ENCODE measurements around the gene NOCT. TPM values are rescaled to one million over a fixed set of nuclear protein-coding genes. Genes with fewer than 3 reads are reported as not detected.

NOCT gene
- total RNA-seq, 3 donors from 2014 or later, result 7.9 to 11.6 (median 10.1) TPM

- TF ChIP-seq CTCF (IDR thresholded peaks at IDR 0.05), result peak; percentile 60
- no peaks in the 10 kb centered on the region for H3K4me1 ChIP-seq (ENCODE audit: low read depth)
- intact Hi-C loops (cut with DNase I, micrococcal nuclease), result no loop called here
- peak; percentile 88 for ATAC-seq
- H3K9me3 ChIP-seq, result no peaks in the 10 kb centered on the region
- H3K4me3 ChIP-seq, result no peak overlapping the region
- peak in 1 of 3 donors; percentile 90 for DNase-seq
- H3K36me3 ChIP-seq (ENCODE audit: low read depth), result no peaks in the 10 kb centered on the region
Measured at GRCh38 chr4:139030614-139031235, 15.1 kb downstream of the NOCT start.

GRCh38 chr4:139035650-139036049 lies 20.1 kb downstream of the NOCT start:
- intact Hi-C loops (cut with DNase I, micrococcal nuclease), result no loop called here

GRCh38 chr4:139036885-139037284 lies 21.3 kb downstream of the NOCT start:
- Histone ChIP-seq H3K4me3 (no peak overlapping the region), H3K36me3 (ENCODE audit: low read depth) (no peaks in the 10 kb centered on the region), H3K9me3 (no peaks in the 10 kb centered on the region), H3K4me1 (ENCODE audit: low read depth) (no peaks in the 10 kb centered on the region)
- DNase-seq (no peak), ATAC-seq (no peak)
- intact Hi-C loops (cut with DNase I, micrococcal nuclease), result no loop called here
- TF ChIP-seq CTCF (IDR thresholded peaks at IDR 0.05), result no peak

More at GRCh38 chr4:139035650-139036049, 20.1 kb downstream of the NOCT start:
- no peaks in the 10 kb centered on the region for H3K9me3 ChIP-seq
- no peak overlapping the region for H3K4me3 ChIP-seq
- H3K36me3 ChIP-seq (ENCODE audit: low read depth), result no peaks in the 10 kb centered on the region
- no peaks in the 10 kb centered on the region for H3K4me1 ChIP-seq (ENCODE audit: low read depth)
- ATAC-seq, result no peak
- DNase-seq, result no peak
- TF ChIP-seq CTCF (IDR thresholded peaks at IDR 0.05), result no peak

GRCh38 chr4:139038874-139039443 lies 23.4 kb downstream of the NOCT start:
- DNase-seq (no peak), ATAC-seq (no peak)
- intact Hi-C loops (cut with DNase I, micrococcal nuclease), result no loop called here
- H3K36me3 ChIP-seq (ENCODE audit: low read depth), result no peaks in the 10 kb centered on the region
- H3K4me1 ChIP-seq (ENCODE audit: low read depth), result no peaks in the 10 kb centered on the region
- no peak for TF ChIP-seq CTCF (IDR thresholded peaks at IDR 0.05)
- H3K9me3 ChIP-seq, result no peaks in the 10 kb centered on the region
- H3K4me3 ChIP-seq, result no peak overlapping the region

GRCh38 chr4:139042981-139043460 lies 27.4 kb downstream of the NOCT start:
- ATAC-seq (peak; percentile 27), DNase-seq (no peak)
- H3K4me3 ChIP-seq, result no peak overlapping the region
- H3K9me3 ChIP-seq, result no peaks in the 10 kb centered on the region
- no peak for TF ChIP-seq CTCF (IDR thresholded peaks at IDR 0.05)
- intact Hi-C loops (cut with DNase I, micrococcal nuclease), result no loop called here
- no peaks in the 10 kb centered on the region for H3K36me3 ChIP-seq (ENCODE audit: low read depth)
- H3K4me1 ChIP-seq (ENCODE audit: low read depth), result no peaks in the 10 kb centered on the region
